GM11168 (cell line): ENCODE data around the gene LIG3.
"Not testable (repeated sequence)": the region's sequence is repeated elsewhere in the genome, so short reads cannot be mapped to it uniquely, and the experiment has no call there.

Source experiments
- in situ Hi-C: fragments of 300-500 bp; cut with MboI; formaldehyde crosslinking; loops from one replicate; pipeline ENCODE4 v1.12.0; 2022; ENCODE audit warnings: low sequenced_read_pairs; ENCODE audit not compliant: unreplicated experiment

LIG3 gene

DNA sequence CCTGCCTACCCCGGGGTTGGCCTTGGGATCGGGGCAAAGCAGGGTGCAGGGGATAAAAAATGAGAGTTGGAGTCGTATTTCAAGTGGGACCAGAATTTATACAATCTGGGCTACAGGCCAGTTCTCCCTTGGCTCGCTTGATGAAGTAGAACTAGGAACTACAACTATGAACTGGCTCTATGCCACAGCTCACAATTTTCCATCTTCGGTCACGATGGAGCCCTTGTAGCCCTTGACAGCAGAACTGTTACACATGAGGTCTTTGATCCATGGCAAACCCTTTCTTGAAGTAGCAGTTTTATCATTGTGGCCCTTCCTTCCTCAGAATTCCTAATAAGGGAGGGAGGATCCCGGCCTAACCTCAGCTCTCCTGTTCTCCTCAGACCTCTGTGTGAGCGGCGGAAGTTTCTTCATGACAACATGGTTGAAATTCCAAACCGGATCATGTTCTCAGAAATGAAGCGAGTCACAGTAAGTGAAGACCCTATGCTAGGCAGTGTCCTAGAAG, 17.1 kb downstream of the LIG3 start:
- in situ Hi-C loops, result no loop called here

DNA sequence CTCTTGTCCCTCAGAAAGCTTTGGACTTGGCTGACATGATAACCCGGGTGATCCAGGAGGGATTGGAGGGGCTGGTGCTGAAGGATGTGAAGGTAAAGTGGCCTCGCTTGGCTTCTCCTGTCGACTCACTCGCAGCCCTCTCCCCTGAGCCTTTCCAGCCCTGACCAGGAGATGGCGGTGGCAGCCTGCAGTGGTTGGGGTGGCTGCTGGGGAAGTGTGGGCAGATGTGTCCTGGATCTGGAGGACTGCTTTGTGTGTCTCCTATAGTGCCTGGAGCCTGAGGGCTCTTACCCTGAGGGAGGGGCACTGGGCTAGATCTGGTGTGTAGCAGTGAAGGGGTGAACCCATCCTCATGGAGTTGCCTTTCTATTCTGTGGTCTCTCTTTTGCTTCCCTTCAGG, 17.9 kb downstream of the LIG3 start:
- in situ Hi-C loops, result no loop called here

DNA sequence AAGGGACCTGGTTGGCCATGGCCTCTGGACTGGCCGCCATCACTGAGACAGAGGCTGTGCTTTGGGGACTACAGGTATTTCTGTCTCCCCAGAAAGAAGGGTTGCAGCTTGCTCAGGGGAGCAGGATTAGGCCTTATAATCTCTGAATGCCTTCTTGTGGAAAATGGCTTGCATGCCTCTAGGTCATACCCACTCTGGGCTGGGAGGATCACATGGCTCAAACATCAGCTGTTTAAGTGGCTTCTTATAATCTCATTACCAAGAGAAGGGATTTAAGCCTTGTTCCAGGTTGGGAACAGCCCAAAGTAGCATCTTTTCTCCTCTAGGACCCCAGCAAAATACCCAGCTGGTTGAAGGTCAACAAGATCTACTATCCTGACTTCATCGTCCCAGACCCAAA, 19.1 kb downstream of the LIG3 start:
- in situ Hi-C loops, result no loop called here

DNA sequence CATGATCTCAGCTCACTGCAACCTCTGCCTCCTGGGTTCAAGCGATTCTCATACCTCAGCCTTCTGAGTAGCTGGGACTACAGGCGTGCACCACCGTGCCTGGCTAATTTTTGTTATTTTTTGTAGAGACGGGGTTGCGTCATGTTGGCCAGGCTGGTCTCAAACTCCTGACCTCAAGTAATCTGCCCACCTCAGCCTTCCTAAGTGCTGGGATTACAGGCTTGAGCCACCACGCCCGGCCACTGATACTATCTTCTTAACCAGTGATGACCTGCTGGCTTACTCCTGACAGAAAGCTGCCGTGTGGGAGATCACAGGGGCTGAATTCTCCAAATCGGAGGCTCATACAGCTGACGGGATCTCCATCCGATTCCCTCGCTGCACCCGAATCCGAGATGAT, 20.7 kb downstream of the LIG3 start:
- in situ Hi-C loops, result not testable (repeated sequence)

DNA sequence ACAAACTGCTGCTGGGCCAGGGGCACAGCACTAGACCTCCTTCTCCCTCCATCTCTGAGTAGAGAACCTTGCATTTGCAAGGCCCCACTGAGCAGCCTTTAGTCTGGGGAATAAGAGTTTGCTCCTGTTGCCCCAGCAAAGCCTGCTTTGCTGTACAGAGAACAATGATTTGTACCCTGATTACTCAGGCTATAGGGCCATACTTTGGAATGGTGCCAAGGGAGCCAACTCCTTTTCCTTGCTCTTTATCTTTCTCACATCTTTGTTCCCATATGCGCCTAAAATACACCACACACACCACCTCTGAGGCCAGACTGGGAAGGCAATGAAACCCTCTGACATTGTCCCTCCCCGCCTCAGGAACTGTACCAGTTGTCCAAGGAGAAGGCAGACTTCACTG, 21.2 kb downstream of the LIG3 start:
- in situ Hi-C loops, result no loop called here

DNA sequence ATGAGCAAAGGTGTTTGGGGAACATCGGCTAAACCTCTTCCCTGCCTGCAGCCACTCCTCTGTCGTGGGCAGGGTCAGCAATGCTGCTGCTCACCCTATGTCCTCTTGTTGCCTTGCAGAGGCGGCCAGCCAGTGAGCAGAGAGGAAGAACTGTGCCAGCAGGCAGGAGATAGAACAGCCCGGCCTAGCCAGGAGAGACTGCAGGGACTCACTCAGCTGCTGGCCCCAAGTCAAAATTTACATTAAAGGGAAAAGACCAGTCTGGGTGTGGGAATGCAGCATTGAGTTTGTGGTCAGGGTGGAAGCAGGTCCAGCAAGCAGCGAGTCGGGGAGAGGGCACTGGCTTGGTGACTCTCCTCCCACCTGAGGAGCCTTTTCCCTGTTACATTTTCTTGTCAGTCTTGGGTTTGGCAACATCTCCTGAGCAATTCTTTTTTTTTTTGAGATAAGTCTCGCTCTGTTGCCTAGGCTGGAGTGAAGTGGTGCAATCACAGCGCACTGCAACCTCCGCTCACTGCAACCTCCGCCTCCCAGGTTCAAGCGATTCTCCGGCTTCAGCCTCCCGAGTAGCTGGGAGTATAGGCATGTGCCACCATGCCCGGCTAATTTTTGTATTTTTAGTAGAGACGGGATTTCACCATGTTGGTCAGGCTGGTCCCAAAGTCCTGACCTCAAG, 22.7 kb downstream of the LIG3 start:
- in situ Hi-C loops, result no loop called here

DNA sequence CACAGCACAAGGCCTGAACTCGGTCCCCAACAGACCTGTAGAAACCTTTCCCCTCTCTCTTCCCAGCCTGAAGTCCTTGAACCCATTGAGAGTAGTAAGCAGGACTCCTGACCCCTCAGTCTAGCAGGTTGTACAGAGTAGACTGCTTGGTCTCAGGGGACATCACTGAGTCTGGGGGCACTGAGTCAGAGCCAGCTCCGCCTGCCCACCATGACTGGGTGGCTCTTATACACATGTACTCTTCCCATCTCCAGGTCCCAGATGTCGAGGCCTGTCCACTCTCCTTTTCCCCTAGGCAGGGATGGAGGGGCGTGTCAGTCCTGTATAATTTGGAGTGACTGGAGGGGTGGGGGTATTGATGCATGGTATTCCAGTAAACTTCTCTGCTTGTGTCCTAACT, 23.5 kb downstream of the LIG3 start:
- in situ Hi-C loops, result no loop called here

DNA sequence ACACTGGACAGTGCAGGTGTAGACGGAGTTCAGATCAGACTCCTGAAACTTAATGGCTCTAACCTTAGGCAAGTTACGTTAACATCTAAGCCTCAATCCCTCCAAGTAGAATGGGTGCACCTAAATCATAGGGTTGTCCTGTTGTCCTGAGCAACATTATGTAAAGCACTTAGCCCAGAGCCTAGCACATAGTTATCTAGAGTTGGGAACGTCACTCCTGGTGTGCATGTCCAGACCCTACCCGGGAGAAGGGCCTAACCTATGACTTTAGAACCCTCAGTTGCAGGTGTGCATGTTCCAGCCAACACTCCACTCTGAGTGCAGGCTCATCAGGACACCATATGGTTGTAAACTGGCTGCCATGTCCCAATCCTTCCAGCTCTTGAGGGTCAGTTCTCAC, 26.0 kb downstream of the LIG3 start:
- in situ Hi-C loops, result no loop called here

DNA sequence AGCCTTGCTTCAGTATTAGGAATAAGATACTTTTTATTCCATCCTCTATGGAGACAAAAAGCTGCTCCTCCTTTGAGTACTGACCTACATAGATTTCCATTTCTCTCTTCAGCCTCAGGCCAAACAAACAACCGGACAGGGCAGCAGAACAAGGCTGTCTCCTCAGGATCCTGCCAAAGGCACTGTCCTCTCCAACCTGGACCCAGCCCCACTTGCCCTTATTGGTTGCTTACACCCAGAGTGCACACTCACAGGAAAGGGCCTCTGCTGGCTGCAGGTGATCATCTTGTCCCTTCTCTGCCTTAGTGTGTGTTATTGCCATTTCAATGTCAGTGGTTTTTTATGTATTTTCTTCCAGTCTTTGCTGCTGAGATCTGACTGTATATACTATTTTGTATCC, 26.6 kb downstream of the LIG3 start:
- in situ Hi-C loops, result no loop called here

DNA sequence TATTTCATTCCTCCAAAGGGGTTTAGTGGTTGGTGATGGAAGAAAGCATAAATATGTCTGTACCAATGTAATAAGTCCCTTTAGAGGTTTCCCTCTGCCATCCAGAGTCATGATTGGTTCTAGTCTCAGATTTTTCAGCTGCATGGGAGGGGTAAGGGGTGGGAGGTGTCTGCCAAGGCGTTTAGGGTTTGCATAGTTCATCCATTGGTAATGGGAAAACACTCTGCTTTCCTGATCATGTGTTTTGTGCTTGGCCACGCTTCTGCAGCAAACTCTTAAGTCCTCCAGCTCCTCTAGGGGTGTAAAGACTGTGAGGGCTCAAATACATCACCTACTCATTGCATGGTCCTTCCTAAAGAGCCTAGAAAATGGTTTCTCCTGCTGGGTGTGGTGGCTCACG, 29.8 kb downstream of the LIG3 start:
- in situ Hi-C loops, result no loop called here

DNA sequence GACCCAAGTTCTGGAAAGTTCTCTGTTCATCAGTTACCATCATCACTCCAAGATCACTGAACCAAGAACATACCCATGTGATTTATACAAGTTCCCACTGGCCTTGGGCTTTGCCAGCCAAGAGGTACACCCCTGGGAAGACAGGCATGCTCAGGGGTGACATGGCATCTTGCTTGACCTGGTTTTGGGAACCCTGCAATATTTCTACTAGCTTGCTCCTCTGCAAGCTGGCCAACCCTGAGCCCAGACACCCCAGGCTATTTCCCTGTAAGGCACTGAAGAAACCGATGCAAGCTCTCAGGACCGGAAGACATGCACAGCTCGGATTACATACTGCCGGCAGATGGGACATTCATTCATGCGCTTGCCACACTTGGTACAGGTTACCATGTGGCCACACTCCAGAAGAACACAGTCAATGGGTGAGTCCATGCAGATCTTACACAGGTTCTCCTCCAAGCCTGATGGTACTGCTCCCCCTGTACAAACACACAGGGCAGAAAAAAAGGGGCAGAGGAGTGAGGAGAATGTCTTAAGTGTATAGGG, 31.4 kb downstream of the LIG3 start:
- in situ Hi-C loops, result no loop called here

DNA sequence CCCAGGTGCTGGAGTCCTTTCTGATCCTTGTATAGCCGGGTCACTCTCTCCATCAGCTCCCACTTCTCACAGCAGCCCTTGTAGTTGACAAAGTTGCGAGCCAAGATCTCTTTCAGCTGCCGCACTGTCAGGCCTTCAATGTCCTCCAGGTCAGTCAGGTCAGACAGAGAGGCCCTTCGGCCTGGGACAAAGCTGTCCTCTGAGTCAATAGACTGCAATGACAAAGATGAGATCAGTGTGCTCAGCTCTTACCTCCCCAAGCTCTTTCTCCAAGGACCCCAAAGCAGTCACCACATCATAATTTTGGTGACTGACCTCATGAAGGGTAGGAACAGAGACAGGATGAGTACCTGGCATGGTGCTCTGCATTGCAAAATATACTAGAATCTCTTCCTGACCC, 36.1 kb downstream of the LIG3 start:
- in situ Hi-C loops, result no loop called here

DNA sequence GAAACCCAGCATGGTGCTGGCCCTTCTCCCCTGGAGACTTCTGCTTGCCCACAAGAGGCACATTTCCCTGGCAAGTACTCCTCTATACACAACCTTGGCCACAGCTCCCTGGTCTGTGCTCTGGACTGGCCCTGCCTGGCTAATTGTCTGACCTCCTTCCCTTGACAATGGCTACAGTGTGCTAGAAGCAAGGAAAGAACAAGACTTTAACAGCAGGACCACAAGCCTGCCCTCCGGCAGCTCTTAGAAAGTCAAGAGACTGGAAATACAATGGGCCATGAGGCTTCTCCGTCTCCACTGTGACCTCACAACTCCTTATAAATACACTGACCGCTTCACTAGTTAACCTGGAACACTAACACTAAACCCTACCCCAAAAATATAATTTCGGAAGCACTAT, 36.7 kb downstream of the LIG3 start:
- in situ Hi-C loops, result no loop called here

DNA sequence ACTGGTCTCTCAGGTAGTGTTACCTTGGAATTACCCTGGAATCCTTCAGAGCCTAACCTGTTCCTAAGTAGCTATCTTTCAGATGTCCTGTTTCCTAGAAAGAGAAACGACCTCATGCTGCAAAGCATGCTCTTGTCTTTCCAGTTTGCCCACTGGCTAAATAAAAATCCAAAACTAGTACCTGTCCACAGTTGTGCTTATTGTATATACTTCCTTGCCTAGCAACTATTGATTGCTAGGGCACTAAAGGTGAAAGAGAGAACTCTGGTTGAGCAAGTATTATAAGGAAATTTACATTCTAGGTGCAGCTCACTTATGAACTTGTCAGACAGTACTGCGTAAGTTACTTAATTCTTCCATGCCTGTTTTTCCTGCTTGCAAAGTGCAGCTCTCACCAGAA, 38.5 kb downstream of the LIG3 start:
- in situ Hi-C loops, result no loop called here

DNA sequence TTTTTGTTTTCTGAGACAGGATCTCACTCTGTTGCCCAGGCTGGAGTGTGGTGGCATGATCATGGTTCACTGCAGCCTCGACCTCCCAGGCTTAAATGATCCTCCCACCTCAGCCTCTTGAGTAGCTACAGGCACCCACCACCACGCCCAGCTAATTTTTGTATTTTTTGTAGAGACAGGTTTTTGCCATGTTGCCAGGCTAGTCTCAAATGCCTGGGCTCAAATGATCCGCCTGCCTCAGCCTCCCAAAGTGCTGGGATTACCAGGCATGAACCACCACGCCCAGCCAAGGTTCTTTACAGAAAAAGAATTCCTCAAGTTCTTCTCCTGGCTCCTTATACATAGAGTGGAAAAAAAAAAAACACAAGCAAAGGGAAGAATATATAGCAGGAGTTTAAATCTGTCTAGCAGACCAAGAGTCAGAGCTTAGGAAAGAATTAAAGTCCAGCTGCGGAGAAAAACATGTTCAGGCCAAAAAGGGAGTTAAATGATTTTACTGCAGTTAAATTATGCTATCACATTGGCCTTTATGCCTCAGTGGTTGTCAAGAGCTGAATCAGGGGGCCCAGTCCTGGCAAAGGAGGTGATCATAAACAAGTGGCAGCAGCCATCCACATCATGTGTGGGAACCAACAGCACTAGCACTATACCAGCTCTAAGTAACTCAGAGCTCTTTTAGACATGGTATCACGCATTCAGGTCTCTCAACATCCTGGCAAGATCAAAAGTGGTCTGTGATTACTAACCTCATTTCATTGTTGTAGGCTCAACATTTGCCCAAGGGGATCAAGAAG, 39.3 kb downstream of the LIG3 start:
- in situ Hi-C loops, result no loop called here

DNA sequence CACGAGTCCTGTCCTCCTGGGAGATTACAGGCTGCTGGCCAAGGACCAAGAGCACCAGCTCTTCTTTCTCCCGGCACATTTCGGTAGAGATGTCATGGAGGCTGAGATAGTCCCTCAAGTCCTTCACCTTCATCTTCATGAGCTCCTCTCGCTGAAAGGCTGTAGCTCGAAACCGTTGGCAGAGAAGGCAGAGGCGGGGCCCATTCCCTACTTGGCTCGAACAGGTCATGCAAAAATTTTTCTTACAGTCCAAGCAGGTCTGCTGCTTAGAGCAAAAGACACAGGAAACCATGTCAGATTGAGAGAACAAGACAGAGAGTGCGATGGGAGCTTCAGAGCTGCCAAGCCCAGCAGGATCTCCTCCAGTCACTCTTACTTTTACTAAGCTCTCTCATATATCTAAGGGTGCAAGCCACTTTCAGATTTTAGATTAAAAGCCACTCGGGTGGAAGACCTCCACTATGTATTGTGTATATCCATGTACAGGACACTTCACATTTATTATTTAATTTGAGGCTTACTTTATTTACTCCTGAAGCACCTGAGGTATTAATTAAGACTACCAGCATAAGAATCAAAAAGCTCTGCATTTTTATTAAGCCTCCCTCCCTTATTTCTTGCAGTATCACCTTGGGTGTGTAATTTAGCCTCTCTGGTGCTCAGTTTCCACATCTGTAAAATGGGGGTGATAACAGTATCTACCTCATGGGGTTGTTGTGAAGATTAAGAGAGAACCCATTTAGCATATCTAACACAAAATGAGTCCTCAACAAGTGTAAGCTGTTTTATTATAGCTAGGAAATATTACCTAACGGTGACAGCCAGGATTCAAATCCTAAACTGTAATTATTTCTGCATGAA, 41.4 kb downstream of the LIG3 start:
- in situ Hi-C loops, result no loop called here

DNA sequence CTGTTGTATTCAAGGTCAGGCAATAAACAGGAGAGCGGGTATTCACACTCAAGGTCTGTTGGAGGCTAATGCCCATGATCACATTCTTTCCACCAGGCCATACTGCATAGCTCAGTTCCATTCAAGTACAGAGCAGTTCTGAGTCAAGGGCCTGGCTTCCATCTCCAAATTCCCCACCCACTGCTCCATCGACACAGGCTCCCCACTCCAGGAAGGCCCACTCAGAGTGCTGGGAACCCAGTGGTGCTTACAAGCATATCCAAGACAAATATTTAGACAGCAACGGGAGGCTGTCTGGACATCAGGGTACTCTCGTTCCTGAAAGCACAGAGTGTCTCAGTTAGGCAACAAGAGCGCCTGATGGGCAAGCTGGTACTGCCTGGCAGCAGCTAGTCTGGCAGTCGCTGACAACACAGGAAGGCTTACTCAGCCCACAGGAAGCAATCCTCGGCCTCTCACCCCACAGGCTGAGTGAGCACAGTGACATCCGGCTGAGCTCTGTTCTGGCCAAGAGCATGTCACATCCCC, 42.3 kb downstream of the LIG3 start:
- in situ Hi-C loops, result no loop called here

DNA sequence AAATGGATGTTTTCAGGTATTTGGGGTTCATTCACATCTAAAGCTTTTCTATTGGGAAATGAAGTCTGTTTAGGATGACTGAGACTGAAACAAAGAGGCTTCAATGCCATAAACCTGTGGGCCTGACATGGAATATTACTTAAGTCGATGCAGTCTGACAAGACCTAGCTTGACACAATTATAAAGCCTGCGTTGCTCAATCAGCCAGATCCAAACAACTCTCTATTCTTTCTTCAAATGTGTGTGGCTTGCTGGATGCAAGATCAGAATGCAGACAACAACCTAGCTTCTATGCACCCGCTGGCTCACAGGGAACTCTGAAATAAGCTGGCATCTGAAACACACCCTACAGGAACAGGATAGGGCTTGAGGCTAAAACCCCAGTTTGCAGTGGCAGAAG, 43.2 kb downstream of the LIG3 start:
- in situ Hi-C loops, result no loop called here

DNA sequence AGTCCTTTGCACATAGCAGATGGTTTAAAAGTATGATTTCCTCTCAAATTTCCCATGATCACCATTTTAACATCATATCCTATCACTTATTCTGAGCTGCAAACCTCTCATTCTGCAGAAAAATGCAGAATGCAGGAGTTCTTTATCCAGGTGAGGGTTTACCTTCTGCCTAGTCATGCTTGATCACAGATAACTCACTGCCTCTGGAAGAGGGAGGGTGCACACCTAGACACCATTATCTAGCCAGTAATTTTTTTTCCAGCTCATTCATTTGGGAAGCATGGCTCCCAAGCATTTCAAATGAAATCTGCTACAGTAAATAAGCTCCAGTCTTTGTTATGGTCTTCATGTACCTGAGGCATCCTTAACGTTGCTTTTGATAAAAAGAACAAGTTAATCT, 45.2 kb downstream of the LIG3 start:
- in situ Hi-C loops, result no loop called here

DNA sequence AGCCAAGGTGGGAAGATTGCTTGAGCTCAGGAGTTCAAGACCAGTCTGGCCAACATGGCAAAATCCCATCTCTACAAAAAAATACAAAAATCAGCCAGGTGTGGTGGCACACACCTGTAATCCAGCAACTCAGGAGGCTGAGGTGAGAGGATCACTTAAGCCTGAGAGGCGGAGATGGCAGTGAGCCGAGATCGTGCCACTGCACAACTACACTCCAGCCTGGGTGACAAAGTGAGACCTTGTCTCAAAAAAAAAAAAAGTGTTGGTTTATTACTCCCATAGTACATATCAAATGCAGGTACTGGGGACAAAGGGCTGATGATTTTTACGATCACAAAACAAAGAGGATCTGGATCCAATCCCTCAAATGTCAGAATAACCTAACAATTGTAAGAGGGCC, 47.8 kb downstream of the LIG3 start:
- in situ Hi-C loops, result not testable (repeated sequence)
